ENCODE measurements around the gene TSPAN1. TPM values are rescaled to one million over a fixed set of nuclear protein-coding genes. Genes with fewer than 3 reads are reported as not detected.

TSPAN1 gene
- total and polyA plus RNA-seq, 2 of the 13 experiments (the other 11 are each of a cell fraction or from before 2014, with no cell fraction given), result 1.7 to 2.9 TPM

DNA sequence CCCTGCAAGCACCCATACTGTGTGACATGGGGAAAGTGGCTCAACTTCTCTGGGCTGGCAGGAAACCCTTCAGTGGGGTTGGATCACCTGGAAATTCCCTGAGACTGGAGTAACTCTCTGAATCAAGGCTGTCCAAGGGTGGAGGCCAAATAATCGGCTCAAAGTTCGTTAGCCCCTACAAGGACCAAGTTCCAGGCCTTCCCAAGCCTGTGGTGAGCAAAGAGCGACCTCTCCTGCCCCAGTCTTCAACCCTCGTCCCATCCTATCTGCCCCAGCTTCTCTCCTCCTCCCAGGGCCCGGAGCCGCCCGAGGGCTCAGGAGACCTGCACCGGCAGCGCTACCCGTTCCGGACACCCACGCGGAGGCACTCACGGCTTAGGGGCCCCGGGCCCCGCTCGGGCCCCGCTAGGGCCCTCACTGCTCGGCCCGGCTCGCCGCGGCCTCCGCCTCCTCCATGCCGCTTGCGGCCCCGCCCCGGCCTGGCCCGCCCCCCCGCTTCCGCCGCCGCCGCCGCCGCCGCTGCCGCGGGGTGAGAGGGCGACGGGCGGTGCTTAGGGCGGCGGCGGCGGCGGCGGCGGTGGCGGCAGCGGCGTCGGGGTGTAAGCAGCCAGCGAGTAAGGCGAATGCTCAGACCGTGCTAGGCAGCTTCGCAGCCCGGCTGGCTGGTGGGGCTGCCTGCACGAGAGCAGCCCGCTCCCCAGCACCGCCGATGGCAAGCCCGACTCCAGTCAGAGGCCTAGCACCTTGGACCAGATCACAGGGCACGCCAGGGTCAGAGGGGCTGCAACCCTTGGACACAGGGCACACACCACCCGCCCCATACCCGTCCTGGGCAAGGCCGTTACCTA is 23.3 kb downstream of the TSPAN1 start, which contains the start of gene POMGNT1 (continued):
- TF ChIP-seq, protein P1, sequence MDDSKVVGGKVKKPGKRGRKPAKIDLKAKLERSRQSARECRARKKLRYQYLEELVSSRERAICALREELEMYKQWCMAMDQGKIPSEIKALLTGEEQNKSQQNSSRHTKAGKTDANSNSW (CRISPR knock-in tag; IDR thresholded peaks at IDR 0.05; ENCODE audit: borderline replicate concordance), result peak; percentile 26; the same call in 1 of the 2 replicates
- TF ChIP-seq ZNF816 (CRISPR knock-in tag; IDR thresholded peaks at IDR 0.05; ENCODE audit: borderline replicate concordance) (no peak), NRL (CRISPR knock-in tag; IDR thresholded peaks at IDR 0.05; ENCODE audit: borderline replicate concordance) (peak; percentile 26; the same call in 1 of the 2 replicates), ZNF432 (CRISPR knock-in tag; IDR thresholded peaks at IDR 0.05; ENCODE audit: borderline replicate concordance) (no peak), ZNF766 (CRISPR knock-in tag; IDR thresholded peaks at IDR 0.05; ENCODE audit: borderline replicate concordance) (0 out of 2 replicates have a peak, but pooled peaks have one; percentile 21), RAD21 (CRISPR knock-in tag; IDR thresholded peaks at IDR 0.05) (0 out of 2 replicates have a peak, but pooled peaks have one; percentile 14), ASH2L (IDR thresholded peaks at IDR 0.05; ENCODE audit: insufficient read length, low read depth, low read length) (peak; percentile 59), ZSCAN29 (CRISPR knock-in tag; conservative IDR thresholded peaks at IDR 0.05) (no peak), ZNF160 (CRISPR knock-in tag; IDR thresholded peaks at IDR 0.05) (0 out of 2 replicates have a peak, but pooled peaks have one; percentile 46), ZNF431 (CRISPR knock-in tag; IDR thresholded peaks at IDR 0.05; ENCODE audit: borderline replicate concordance, low read depth) (no peak), GABPB1 (CRISPR knock-in tag; IDR thresholded peaks at IDR 0.05) (peak; percentile 80; the same call in 1 of the 2 replicates), AHR (CRISPR knock-in tag; IDR thresholded peaks at IDR 0.05) (no peak), ZNF891 (CRISPR knock-in tag; IDR thresholded peaks at IDR 0.05) (0 out of 2 replicates have a peak, but pooled peaks have one; percentile 24), REL (CRISPR knock-in tag; conservative IDR thresholded peaks at IDR 0.05) (no peak), ZNF335 (CRISPR knock-in tag; IDR thresholded peaks at IDR 0.05) (no peak), HOXA9 (CRISPR knock-in tag; IDR thresholded peaks at IDR 0.05; ENCODE audit: borderline replicate concordance) (no peak), MAZ (IDR thresholded peaks at IDR 0.05; ENCODE audit: borderline replicate concordance, low read depth, low read length) (no peak), MAZ (CRISPR knock-in tag; IDR thresholded peaks at IDR 0.05; ENCODE audit: low read depth) (0 out of 2 replicates have a peak, but pooled peaks have one; percentile 23), AGO2 (optimal IDR thresholded peaks at IDR 0.05; ENCODE audit: low read depth, low read length) (no peak), CCAR2 (optimal IDR thresholded peaks at IDR 0.05; ENCODE audit: low read depth, low read length) (no peak)
- TF ChIP-seq, protein P2, sequence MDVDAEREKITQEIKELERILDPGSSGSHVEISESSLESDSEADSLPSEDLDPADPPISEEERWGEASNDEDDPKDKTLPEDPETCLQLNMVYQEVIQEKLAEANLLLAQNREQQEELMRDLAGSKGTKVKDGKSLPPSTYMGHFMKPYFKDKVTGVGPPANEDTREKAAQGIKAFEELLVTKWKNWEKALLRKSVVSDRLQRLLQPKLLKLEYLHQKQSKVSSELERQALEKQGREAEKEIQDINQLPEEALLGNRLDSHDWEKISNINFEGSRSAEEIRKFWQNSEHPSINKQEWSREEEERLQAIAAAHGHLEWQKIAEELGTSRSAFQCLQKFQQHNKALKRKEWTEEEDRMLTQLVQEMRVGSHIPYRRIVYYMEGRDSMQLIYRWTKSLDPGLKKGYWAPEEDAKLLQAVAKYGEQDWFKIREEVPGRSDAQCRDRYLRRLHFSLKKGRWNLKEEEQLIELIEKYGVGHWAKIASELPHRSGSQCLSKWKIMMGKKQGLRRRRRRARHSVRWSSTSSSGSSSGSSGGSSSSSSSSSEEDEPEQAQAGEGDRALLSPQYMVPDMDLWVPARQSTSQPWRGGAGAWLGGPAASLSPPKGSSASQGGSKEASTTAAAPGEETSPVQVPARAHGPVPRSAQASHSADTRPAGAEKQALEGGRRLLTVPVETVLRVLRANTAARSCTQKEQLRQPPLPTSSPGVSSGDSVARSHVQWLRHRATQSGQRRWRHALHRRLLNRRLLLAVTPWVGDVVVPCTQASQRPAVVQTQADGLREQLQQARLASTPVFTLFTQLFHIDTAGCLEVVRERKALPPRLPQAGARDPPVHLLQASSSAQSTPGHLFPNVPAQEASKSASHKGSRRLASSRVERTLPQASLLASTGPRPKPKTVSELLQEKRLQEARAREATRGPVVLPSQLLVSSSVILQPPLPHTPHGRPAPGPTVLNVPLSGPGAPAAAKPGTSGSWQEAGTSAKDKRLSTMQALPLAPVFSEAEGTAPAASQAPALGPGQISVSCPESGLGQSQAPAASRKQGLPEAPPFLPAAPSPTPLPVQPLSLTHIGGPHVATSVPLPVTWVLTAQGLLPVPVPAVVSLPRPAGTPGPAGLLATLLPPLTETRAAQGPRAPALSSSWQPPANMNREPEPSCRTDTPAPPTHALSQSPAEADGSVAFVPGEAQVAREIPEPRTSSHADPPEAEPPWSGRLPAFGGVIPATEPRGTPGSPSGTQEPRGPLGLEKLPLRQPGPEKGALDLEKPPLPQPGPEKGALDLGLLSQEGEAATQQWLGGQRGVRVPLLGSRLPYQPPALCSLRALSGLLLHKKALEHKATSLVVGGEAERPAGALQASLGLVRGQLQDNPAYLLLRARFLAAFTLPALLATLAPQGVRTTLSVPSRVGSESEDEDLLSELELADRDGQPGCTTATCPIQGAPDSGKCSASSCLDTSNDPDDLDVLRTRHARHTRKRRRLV (CRISPR knock-in tag; IDR thresholded peaks at IDR 0.05), result 0 out of 2 replicates have a peak, but pooled peaks have one; percentile 33
- TF ChIP-seq, protein P3, sequence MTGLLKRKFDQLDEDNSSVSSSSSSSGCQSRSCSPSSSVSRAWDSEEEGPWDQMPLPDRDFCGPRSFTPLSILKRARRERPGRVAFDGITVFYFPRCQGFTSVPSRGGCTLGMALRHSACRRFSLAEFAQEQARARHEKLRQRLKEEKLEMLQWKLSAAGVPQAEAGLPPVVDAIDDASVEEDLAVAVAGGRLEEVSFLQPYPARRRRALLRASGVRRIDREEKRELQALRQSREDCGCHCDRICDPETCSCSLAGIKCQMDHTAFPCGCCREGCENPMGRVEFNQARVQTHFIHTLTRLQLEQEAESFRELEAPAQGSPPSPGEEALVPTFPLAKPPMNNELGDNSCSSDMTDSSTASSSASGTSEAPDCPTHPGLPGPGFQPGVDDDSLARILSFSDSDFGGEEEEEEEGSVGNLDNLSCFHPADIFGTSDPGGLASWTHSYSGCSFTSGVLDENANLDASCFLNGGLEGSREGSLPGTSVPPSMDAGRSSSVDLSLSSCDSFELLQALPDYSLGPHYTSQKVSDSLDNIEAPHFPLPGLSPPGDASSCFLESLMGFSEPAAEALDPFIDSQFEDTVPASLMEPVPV (CRISPR knock-in tag; IDR thresholded peaks at IDR 0.05), result no peak

Data from HepG2 (cell line).